PC-9 (cell line): ENCODE measurements around the gene SYNE1.

Experiments
- EZH2 ChIP-seq: fragments of 200-600 bp; sonication (generic); IDR thresholded peaks from 2 replicates; pipeline ENCODE4 v1.8.0; 2017; ENCODE audit warnings: antibody characterized with exemption, low read depth
- TF ChIP-seq, protein P1 (sequence below): fragments of 200-600 bp; sonication (generic); conservative IDR thresholded peaks from 2 replicates; pipeline ENCODE4 v1.6.1; 2017; ENCODE audit warnings: mixed run types, antibody characterized with exemption, mild to moderate bottlenecking, moderate library complexity

DNA sequence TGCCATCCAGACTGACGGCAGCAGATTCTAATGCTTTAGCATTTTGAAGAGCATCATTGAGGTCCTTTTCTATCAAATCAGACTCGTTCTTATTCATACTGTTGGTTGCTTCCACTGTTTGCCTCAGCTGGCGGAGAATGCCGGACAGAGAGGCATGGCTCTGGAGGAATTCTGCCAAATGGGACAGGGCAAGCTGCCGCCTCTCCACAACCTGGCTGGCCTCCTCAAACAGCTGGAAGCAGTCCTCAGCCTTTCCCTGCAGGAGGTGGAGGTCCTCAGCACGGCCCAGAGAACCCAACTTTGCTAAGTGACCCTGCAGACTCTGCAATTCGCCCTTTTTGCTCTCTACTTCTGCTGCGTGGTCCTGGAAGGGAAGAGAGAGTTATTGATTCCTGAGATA, 220.5 kb downstream of the SYNE1 start:
- TF ChIP-seq, protein P1, sequence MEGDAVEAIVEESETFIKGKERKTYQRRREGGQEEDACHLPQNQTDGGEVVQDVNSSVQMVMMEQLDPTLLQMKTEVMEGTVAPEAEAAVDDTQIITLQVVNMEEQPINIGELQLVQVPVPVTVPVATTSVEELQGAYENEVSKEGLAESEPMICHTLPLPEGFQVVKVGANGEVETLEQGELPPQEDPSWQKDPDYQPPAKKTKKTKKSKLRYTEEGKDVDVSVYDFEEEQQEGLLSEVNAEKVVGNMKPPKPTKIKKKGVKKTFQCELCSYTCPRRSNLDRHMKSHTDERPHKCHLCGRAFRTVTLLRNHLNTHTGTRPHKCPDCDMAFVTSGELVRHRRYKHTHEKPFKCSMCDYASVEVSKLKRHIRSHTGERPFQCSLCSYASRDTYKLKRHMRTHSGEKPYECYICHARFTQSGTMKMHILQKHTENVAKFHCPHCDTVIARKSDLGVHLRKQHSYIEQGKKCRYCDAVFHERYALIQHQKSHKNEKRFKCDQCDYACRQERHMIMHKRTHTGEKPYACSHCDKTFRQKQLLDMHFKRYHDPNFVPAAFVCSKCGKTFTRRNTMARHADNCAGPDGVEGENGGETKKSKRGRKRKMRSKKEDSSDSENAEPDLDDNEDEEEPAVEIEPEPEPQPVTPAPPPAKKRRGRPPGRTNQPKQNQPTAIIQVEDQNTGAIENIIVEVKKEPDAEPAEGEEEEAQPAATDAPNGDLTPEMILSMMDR: no peak
- no peak for TF ChIP-seq EZH2
